HCT116 (cell line): Measurements from ENCODE around the gene ANKRD33. TPM values are rescaled to one million over a fixed set of nuclear protein-coding genes. Genes with fewer than 3 reads are reported as not detected.

Experiments used
- ATAC-seq: fragments of 200-7000 bp; cut with Tn5 transposase; 2 replicates; pipeline ENCODE4 v1.9.1; 2020; ENCODE audit warnings: mild to moderate bottlenecking, moderate library complexity
- BruUV-seq: library from RNA; stranded (reverse); fragments of 400-500 nt; replicated peaks from 2 replicates; lab custom pipeline; 2021; lab: Mats Ljungman, UMichigan
- CTCF ChIA-PET: fragments of 300-600 bp; sonication (Branson Sonifier 250); formaldehyde crosslinking; loops from one replicate; lab custom pipeline; 2021; ENCODE audit warnings: antibody characterized with exemption; lab: Charles Lee
- POLR2A ChIA-PET: fragments of 300-600, 350-600 bp; sonication (Branson Sonifier 250); formaldehyde crosslinking; loops from one replicate; lab custom pipeline; 2021; ENCODE audit warnings: antibody characterized with exemption; lab: Charles Lee
- RAD21 ChIA-PET, 2 experiments: fragments of 300-600 bp; sonication (Branson Sonifier 250); formaldehyde crosslinking; loops; one replicate each; lab custom pipeline; 2023; ENCODE audit warnings: low total read pairs in 2 of 2; ENCODE audit not compliant: uncharacterized antibody in 2 of 2, unreplicated experiment in 2 of 2, low non-redundant PET in 1 of 2; lab: Charles Lee
- DNase-seq: peaks from one replicate; pipeline ENCODE4 v3.0.0-alpha.2; 2010; ENCODE audit warnings: low read depth, low spot score
- H2AFZ ChIP-seq: fragments of 200-600 bp; shearing (Covaris generic), sonication (generic); 2 replicates; pipeline ENCODE4 v1.6.1; 2017; ENCODE audit warnings: low read depth, mixed run types, mixed read lengths, antibody characterized with exemption, low read length; ENCODE audit not compliant: poor library complexity, severe bottlenecking
- H3K27ac ChIP-seq: 2 replicates; pipeline ENCODE4 v1.5.1; 2012; ENCODE audit warnings: low read depth, low read length
- H3K27me3 ChIP-seq: fragments of 200-600 bp; sonication (generic); 2 replicates; pipeline ENCODE4 v1.6.1; 2016; ENCODE audit warnings: mixed run types, low read length, mixed read lengths; ENCODE audit not compliant: insufficient read depth
- H3K36me3 ChIP-seq, 2 experiments: fragments of 200-500 bp in 1 of 2; fragments of 200-600 bp in 1 of 2; sonication (Bioruptor generic) in 1 of 2; sonication (generic) in 1 of 2; 2 replicates each; pipeline versions ENCODE4 v1.5.1 to v1.6.1; 2014 to 2016; ENCODE audit warnings: low read length in 2 of 2, inconsistent platforms in 1 of 2, mixed read lengths in 1 of 2, mixed run types in 1 of 2; ENCODE audit not compliant: insufficient read depth in 2 of 2, control insufficient read depth in 1 of 2
- H3K4me1 ChIP-seq, 2 experiments: fragments of 200-600 bp in 1 of 2; sonication (generic) in 1 of 2; 2 replicates each; pipeline versions ENCODE4 v1.5.1 to v1.6.1; 2012 to 2017; ENCODE audit warnings: low read length in 2 of 2, inconsistent platforms in 1 of 2, mild to moderate bottlenecking in 1 of 2, mixed read lengths in 1 of 2, mixed run types in 1 of 2, moderate library complexity in 1 of 2; ENCODE audit not compliant: insufficient read depth in 2 of 2, control insufficient read depth in 1 of 2
- H3K4me2 ChIP-seq: fragments of 200-600 bp; sonication (generic); 2 replicates; pipeline ENCODE4 v1.6.1; 2017; ENCODE audit warnings: mixed run types, low read length, mixed read lengths
- H3K4me3 ChIP-seq, 2 experiments: fragments of 200-600 bp in 1 of 2; sonication (generic) in 1 of 2; replicated peaks in 1 of 2; 2 replicates each; pipeline ENCODE4 v1.5.1; 2011 to 2016; ENCODE audit warnings: low read length in 2 of 2, control low read depth in 1 of 2, low read depth in 1 of 2, mild to moderate bottlenecking in 1 of 2, mixed read lengths in 1 of 2, mixed run types in 1 of 2
- H3K79me2 ChIP-seq: fragments of 200-600 bp; sonication (generic); 2 replicates; pipeline ENCODE4 v1.6.1; 2017; ENCODE audit warnings: mild to moderate bottlenecking, mixed run types, low read length, moderate library complexity, mixed read lengths; ENCODE audit not compliant: insufficient read depth
- H3K9ac ChIP-seq: fragments of 200-600 bp; sonication (generic); 2 replicates; pipeline ENCODE4 v1.6.1; 2016; ENCODE audit warnings: low read length, mixed read lengths
- H3K9me2 ChIP-seq: fragments of 200-600 bp; sonication (generic), shearing (Covaris generic); 2 replicates; pipeline ENCODE4 v1.6.1; 2017; ENCODE audit warnings: mixed run types, mild to moderate bottlenecking, moderate library complexity; ENCODE audit not compliant: insufficient read depth
- H3K9me3 ChIP-seq, 2 experiments: fragments of 200-500 bp in 1 of 2; fragments of 200-600 bp in 1 of 2; sonication (Bioruptor generic) in 1 of 2; sonication (generic) in 1 of 2; 2 replicates each; pipeline ENCODE4 v1.6.1; 2014 to 2017; ENCODE audit warnings: low read length in 2 of 2, mixed read lengths in 2 of 2, inconsistent platforms in 1 of 2, low read depth in 1 of 2, mild to moderate bottlenecking in 1 of 2, mixed run types in 1 of 2, moderate library complexity in 1 of 2; ENCODE audit not compliant: control insufficient read depth in 1 of 2, insufficient read depth in 1 of 2
- H4K20me1 ChIP-seq: fragments of 200-600 bp; sonication (generic), shearing (Covaris generic); 2 replicates; pipeline ENCODE4 v1.6.1; 2017; ENCODE audit warnings: mixed run types, mild to moderate bottlenecking, moderate library complexity; ENCODE audit not compliant: insufficient read depth
- ATF3 ChIP-seq: IDR thresholded peaks from 2 replicates; pipeline ENCODE4 v1.6.1; 2012
- FOSL1 ChIP-seq: IDR thresholded peaks from 2 replicates; pipeline ENCODE4 v1.6.1; 2012; ENCODE audit warnings: low read depth
- POLR2AphosphoS5 ChIP-seq: IDR thresholded peaks from 2 replicates; pipeline ENCODE4 v1.6.1; 2011; ENCODE audit warnings: mild to moderate bottlenecking, low read depth, low read length, moderate library complexity
- RAD21 ChIP-seq: IDR thresholded peaks from 2 replicates; pipeline ENCODE4 v1.6.1; 2012; ENCODE audit warnings: low read depth, mild to moderate bottlenecking
- SIN3A ChIP-seq: IDR thresholded peaks from 2 replicates; pipeline ENCODE4 v1.6.1; 2012; ENCODE audit warnings: low read depth
- SP1 ChIP-seq: IDR thresholded peaks from 2 replicates; pipeline ENCODE4 v1.6.1; 2012; ENCODE audit warnings: low read depth
- ZBTB33 ChIP-seq: IDR thresholded peaks from 2 replicates; pipeline ENCODE4 v1.6.1; 2011; ENCODE audit warnings: mild to moderate bottlenecking, low read length, moderate library complexity; ENCODE audit not compliant: insufficient replicate concordance; ENCODE audit errors: extremely low read depth
- ZNF274 ChIP-seq: fragments of 200-500 bp; sonication (Bioruptor generic); IDR thresholded peaks from 2 replicates; pipeline ENCODE4 v1.6.1; 2014; ENCODE audit warnings: mild to moderate bottlenecking, low read depth, low read length, inconsistent platforms
- intact Hi-C: fragments of 100-400 bp; cut with micrococcal nuclease; formaldehyde crosslinking; loops from 2 replicates; pipeline ENCODE4 v1.10.0; 2022
- total RNA-seq: library from RNA; stranded (reverse); gene quantifications from one replicate; pipeline ENCODE4 v1.2.1, GENCODE V29; 2021; ENCODE audit not compliant: unreplicated experiment
- TF ChIP-seq, protein P1 (sequence below): IDR thresholded peaks from 2 replicates; pipeline ENCODE4 v1.6.1; 2012; ENCODE audit warnings: low read depth

The ANKRD33 gene
- total RNA-seq, 1 experiment from 2014 or later: not detected

DNA sequence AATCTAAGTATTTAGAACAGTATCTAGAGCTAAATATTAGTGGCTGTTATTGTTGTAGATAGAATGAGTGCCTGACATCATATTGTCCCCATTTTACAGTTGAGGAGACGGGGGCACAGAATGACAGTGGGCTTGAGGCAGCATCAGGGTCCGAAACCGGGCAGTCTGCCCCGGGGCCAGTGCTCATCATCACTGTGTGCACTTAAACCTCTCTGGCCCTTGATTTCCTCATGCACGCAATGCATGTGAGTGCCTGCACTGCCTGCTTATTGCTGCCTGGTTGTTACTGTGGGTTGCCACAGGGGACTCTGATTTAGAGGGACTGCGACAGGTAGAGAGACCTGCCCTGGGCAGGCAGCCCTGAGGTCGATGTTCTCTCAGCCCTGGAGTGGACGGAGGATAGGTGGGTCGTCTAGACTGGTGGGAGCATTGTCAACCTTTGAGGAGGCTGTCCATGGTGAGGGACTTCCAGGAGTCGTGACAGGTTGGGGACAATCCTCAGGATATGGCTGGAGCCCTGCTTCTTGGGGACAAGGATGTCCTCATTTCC, 29.2 kb downstream of the ANKRD33 start:
- intact Hi-C loops: no loop called here
- Histone ChIP-seq H3K4me3 (no peak overlapping the region), H3K9me3 (no peaks in the 10 kb centered on the region), H2AFZ (no peak overlapping the region), H3K27ac (no peak overlapping the region), H3K79me2 (no peaks in the 10 kb centered on the region), H3K27me3 (no peaks in the 10 kb centered on the region), H3K9ac (no peak overlapping the region), H3K36me3 (no peaks in the 10 kb centered on the region), H3K9me2 (no peaks in the 10 kb centered on the region), H4K20me1 (no peaks in the 10 kb centered on the region), H3K4me2 (no peak overlapping the region), H3K4me1 (peaks cover 8 to 15% of the 10 kb centered on the region in 2 experiments)
- RAD21 ChIA-PET: no interaction called here
- TF ChIP-seq ZNF274: no peak
- TF ChIP-seq SP1: no peak
- no peak for TF ChIP-seq FOSL1
- TF ChIP-seq ATF3: no peak
- TF ChIP-seq, protein P1, sequence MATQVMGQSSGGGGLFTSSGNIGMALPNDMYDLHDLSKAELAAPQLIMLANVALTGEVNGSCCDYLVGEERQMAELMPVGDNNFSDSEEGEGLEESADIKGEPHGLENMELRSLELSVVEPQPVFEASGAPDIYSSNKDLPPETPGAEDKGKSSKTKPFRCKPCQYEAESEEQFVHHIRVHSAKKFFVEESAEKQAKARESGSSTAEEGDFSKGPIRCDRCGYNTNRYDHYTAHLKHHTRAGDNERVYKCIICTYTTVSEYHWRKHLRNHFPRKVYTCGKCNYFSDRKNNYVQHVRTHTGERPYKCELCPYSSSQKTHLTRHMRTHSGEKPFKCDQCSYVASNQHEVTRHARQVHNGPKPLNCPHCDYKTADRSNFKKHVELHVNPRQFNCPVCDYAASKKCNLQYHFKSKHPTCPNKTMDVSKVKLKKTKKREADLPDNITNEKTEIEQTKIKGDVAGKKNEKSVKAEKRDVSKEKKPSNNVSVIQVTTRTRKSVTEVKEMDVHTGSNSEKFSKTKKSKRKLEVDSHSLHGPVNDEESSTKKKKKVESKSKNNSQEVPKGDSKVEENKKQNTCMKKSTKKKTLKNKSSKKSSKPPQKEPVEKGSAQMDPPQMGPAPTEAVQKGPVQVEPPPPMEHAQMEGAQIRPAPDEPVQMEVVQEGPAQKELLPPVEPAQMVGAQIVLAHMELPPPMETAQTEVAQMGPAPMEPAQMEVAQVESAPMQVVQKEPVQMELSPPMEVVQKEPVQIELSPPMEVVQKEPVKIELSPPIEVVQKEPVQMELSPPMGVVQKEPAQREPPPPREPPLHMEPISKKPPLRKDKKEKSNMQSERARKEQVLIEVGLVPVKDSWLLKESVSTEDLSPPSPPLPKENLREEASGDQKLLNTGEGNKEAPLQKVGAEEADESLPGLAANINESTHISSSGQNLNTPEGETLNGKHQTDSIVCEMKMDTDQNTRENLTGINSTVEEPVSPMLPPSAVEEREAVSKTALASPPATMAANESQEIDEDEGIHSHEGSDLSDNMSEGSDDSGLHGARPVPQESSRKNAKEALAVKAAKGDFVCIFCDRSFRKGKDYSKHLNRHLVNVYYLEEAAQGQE: no peak
- no peak for TF ChIP-seq RAD21
- TF ChIP-seq ZBTB33: no peak
- TF ChIP-seq SIN3A: no peak
- no peak for TF ChIP-seq POLR2AphosphoS5
- DNase-seq (no peak), ATAC-seq (no peak)
- CTCF ChIA-PET: interaction anchor here (0.8 kb wide), 1 partner anchor 22 kb away, joined by 3 read pairs; no protein-coding TSS in a partner anchor
- POLR2A ChIA-PET: no interaction called here
- no TSS peak for BruUV-seq
